Astrocyte of the hippocampus (primary cell): Measurements from ENCODE around the gene PIP4K2C.

Experiments
- DNase-seq: peaks from one replicate; pipeline ENCODE4 v3.0.0; 2011; ENCODE audit warnings: low read depth, low spot score

PIP4K2C gene

DNA sequence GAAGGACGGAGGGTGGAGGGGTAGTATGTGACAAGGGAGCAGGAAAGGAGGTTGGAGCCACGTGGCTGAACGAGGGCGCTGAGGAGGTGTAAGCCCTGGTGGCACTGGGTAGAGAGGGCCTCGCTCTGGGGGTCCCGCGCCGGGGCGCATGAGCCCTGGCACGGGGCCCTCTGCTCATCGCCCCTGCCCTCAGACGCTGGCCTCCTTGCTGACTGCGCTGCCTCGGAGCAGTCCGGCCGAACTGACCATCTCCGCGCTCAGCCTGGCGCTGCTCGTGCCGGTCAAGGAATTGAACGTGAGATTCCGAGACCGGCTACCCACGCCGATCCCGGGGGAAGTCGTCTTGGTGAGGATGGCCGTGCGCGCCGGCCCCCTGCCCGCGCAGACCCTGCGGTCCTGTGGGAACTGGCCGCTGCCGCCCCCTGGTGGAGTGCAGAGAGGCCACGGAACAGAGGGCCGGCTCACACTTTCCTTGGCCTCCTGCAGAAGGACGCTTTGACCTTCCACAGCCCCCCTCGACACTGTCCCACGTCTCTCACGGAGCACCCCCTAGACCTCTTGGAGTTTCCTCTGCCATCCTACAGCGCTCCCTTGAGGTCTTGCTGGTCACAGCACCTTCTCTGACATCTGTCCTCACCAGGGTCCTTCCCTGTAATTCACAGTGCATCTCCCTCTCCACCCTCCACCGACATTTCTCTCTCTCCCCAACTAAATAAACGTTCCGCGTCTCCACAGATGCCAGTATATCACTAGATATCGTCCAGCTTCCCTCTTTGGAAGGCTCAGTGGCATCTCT, 30.7 kb downstream of the PIP4K2C start:
- DNase-seq = peak; percentile 73

DNA sequence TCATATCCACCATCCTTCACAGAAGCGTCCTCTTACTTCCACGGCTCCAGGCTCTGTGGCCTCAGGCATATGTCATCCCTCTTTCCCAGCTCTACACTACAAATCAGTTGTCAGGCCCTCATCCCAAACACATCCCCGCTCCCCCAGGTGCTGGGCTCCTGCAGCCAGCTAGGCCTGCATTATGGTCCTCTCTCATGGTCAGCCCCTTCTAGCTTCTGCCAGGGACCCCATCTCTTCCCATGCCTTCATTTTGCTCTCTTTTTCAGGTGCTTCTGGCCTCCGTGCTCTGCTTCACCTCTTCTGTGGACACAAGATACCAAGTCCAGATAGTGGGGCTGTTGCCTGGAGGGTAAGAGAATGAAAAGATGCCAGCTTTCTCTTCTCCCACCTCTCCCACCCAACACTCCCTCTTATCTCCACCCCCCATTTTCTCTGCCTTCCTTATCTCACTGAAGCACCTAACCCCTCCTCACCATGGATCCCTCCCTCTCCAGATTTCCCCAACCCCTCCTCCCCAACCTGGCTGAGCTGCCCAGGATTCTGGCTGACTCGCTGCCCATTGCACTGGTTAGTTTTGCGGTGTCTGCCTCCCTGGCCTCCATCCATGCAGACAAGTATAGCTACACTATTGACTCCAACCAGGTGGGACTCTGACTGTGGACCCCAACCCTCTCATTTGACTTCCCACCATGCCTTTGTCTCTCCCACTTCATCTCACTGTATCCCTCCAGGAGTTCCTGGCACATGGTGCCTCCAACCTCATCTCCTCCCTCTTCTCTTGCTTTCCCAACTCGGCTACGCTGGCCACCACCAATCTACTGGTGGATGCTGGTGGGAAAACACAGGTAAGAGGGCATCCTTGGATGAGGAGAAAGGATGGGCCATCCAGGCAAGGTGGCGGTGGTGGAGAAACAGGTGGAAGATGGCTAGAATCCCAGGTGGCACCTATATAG, 31.6 kb downstream of the PIP4K2C start:
- DNase-seq = no peak

DNA sequence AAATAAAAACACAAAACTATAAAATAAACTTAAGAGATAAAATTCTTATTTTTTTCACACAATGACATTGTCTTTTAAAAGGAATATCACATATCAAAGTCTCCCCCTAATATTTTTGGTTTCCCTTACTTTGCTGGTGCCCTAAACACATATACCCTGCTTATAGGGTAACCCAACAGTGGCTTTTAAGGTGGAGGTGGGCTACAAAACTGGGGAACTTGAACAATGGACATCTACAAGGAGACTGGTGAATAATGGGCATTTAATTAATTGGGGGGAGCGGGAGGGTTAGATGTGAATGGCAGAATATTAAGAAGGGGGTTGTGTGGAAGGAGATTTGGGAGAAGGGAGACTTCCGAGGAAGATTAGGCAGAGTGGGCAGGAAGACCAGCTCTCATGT, 32.4 kb downstream of the PIP4K2C start:
- no peak for DNase-seq

DNA sequence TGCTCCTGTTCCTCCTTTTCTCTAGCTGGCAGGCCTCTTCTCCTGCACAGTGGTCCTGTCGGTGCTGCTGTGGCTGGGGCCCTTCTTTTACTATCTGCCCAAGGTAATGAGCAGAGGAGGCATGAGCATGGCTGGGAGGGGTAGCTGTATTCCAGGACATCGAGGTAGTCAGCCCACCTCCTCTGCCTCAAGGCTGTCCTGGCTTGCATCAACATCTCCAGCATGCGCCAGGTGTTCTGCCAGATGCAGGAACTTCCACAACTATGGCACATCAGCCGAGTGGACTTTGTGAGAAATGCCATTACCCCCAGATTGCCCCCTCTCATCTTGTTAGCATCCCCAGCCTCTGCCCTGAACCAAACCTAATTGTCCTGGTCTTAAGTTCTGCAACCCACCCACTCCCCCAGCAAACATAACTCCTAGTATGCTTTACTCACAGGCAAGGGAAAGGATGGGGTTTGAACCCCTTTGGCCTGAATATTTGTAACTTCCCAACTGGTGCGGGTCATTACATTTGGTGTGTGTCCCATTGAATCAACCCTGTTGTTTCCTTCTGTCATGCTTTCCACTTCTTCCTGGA, 32.9 kb downstream of the PIP4K2C start:
- DNase-seq = no peak

DNA sequence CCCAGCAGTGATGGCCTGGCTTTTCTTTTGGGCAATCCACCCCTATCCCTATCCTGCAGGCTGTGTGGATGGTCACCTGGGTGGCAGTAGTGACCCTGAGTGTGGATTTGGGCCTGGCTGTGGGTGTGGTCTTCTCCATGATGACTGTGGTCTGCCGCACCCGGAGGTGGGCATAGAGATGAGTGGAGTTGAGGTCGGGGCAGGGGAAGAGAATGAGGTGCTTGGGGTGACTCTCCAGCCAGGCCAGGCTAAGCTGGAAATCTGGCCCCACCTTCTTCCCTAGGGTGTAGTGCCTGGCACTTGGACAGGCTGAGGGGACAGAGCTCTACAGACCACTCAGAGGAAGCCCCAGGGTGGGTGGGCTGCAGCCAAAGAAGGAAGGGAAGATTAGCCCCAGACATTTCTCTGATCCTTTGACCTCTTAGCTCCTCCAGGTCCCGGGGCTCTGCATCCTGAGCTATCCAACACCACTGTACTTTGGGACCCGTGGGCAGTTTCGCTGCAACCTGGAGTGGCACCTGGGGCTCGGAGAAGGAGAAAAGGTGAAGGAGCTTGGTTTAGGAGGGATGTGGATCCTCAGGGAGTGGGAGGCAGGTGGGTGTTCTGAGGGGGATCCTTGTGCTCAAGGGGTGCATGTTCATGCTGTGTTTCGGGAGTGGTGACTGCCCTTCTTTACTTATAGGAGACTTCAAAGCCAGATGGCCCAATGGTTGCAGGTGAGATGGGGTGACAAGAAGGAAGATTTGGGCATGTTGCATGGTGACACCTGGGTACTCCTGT, 33.6 kb downstream of the PIP4K2C start:
- DNase-seq = no peak

DNA sequence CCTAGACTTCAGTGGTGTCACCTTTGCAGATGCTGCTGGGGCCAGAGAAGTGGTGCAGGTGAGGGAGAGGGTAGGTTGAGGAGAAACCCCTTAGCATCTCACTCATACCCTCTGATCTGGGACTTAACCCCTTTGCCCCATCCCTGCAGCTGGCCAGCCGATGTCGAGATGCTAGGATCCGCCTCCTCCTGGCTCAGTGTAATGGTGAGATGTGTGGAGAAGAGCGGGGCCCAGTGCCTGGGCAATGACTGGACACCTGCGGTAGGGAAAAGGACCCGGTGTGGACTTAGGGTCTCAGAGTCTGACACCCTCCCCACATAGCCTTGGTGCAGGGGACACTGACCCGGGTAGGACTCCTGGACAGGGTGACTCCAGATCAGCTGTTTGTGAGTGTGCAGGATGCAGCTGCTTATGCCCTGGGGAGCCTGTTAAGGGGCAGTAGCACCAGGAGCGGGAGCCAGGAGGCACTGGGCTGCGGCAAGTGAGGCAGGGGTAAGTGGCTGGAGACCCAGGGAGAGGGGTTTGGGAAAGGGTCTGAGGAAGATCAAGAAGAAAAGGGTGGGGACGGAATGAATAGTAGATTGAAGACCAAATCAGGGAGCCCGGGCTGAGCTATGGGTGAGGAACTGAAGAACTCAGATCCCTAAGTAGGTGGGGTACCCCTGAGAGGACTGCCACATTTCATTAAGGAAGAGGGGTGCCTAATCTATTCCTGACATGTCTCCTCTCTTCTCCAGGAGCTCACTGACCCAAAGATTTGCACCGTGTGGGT, 34.5 kb downstream of the PIP4K2C start:
- no peak for DNase-seq

DNA sequence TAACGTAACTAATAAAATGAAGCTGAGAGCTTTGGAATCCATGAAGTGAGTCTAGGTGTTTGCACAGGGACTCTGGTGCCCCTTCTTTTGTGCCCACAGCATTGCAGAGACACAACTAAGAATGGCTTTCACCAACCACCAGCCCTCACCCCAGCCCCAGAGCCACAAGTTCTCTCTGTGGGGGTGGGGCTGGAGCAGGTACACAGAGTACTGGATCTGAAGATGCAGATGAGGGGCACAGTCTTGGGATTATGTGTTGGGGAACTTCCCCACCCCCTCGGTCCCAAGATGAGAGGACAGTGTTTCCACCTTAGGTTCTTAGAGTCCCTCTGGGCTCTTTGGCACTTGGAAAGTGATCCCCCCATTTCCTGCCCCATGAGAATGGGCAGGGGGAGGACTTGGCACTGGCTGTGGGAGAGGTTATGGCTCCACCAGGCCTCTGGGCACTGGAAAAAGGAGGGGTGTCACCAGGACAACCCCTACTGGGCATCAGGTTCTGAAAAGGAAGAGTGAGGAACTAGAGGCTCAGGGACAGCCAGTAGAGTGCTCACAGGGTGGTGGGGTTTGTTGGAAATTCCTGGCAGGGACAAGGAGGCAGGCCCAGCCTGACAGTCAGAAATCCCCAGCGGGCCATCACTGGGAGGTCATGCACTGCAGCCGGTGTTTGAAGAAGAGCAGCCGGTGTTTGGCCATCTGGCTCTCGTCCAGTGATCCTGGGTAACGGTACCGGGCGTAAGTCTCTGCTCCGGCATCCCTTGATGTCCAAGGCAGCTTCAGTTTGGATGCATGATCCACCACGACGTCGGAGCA, 35.3 kb downstream of the PIP4K2C start:
- no peak for DNase-seq

DNA sequence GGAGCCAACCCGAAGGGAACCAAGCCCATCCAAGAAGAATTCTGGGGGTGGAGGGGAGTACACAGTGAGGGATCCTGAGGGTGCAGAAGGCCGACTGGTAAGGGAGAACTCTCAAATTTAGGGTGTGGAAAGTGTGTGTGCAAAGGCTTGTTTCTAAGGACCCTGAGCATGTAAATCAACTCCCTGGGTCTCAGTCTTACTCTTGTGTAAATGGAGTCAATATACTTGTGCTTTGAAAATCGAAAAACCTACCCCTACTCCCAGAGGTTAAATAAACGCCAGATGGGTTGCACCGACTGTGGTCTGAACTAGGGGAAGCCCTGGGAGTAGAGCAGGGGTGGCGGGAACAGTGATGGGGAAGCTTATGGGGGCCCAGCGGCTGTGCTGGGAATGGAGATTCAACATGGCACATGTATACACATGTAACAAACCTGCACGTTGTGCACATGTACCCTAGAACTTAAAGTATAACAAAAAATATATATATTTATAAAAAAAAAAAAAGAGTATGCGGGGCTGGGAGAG, 36.0 kb downstream of the PIP4K2C start:
- DNase-seq = no peak

DNA sequence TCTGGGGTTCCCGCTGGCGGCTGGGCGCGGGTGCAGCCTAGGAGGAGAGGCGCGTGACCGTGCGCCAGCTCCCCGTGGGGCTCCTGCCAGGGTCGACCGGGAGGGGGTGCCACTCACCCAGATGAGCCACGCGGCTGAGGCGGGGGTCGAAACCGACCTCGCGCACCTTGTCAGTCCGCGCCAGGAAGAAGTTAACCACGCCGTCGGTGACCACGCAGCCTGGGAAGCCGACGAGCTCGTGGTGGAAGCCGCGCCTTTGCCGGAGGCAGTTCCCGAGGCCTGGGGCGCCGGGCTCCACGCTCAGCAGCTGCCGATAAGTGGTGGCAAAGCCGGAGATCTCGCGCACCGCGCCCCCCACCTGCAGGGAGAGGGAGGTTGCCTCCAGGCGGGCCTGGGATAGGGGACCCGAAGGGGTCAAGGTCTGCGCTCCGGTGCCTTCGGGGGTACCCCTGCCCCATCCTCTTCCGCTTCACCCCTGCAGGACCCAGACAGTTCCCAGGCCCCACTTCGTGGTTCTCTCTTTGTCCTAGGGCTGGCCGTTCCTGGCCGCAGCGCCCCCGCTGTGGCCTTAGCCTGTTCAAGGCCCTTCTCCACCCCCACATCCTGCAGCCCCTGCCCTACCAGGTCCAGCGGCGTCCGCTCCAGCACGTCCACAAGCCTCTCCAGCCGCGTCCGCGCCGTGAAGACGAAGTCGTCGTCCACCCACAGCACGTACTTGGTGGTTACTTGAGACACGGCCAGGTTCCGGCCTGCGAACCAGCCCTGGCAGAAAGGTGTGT, 36.7 kb downstream of the PIP4K2C start:
- no peak for DNase-seq

DNA sequence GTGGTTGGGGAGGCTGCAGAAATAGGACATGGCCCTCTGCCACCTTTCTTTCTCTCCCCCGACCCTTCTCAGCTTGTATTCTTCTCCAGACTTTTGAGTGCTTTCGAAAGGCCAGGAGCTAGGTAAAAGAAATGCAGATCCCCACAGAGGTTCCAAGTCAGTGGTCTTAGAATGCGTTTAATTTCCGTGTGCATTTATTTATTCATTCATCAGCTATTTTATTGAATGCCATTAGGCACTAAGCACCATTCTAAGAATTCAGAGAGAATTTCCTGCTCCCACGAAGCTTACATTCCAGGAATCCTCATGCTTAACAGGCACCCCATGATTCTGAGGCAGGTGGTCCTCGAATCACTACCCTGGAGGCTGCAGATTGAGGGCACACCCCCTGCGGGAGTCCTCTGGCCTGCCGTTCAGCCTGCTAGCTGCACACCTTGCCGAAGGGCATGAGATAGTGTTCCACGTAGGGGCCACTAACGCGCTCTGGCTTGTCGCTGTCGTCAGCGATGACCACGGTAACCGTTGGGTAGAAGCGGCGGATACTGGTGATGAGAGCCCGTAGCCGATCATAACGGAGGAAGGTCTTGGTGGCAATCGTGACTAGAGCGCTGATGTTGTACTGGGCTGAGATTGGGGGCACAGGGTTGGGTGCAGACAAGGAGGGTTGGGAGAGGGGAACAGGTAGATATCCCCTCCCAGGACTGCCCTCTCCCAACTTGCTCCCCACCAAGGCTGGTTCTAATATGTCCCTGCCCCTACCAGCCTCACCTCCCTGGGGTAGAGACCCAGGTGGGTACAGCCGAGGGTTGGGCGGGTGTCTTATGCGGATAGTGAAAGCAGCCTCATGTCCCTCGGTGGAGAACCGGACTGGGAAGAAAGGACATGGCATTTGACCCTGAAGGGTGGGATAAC, 37.5 kb downstream of the PIP4K2C start:
- no peak for DNase-seq

DNA sequence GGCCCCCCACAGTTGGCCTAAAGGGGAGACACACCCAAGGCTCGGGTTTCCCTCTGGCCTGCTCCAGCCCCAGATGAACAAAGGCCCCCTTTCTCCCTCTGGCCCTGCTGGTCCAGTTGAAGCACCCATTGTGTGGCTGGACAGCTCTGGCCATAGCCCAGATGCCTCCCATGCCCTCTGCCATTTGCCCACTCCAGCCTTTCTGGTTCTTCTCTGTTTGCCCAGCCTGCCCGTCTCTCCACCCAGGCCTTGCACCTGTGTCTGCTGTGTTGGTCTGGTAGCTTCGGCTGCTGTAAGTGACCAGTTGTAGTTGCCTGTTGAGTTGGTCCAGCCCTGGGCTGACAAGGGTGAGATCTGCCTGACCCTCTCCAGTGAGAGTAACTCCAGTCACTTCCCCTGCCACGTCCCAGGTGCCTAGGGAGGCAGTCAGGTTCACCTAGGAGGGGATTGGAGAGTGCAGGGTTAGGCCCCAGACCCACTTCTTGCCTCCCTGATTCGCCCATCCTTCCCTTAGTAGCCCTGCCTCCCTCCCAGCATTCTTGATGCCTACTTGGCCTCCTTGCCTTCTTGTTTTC, 39.0 kb downstream of the PIP4K2C start:
- DNase-seq = no peak

DNA sequence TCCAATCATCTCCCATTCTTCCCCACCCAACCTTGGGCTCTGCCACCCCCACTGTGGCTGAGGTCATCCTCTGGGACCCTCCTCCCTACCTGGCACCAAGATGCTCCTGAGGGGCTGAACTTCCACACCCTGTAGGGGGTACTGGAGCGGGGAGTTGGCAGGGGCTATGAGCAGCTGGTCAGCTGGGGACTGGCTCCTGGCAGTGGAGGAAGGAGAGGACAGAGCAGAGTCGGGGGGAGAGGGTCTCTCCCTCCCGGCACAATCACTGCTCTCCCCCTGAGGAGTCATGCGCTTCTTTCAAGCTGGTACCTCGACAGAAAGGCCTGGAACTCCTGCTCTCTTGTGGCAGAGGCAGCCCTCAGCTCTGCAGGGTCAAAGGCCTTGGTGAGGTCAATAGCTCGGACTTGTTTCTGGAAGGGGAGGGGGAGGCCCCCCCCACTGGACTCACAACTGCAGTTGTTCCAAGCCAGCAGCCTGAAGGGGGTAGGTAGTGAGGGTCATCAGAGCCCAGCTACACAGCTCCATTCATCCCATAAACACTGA, 40.0 kb downstream of the PIP4K2C start:
- DNase-seq = no peak

DNA sequence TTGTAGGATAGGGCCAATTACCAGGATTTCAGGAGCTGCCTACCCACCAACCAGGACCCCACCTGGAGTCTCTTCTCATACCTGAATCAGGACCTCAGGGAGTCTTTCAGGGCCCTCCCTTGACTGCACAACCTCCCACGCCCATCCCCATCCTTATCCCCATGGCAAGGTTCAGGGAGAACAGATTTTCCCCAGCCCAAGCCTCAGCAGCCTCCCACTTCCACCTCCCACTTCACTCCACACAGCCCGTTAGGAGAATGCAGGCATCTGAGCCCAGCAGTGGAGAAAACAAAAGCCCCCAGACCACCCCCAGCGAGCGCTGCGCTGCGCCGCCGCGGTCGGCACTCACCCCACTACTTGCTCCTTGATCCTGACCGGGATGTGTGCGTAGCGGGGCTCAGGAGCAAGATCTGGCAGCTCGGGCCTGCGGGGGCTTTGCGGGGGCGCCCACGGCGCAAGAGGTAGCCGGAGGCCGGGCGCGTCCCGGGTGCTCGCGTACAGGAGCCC, 40.6 kb downstream of the PIP4K2C start:
- DNase-seq = no peak

DNA sequence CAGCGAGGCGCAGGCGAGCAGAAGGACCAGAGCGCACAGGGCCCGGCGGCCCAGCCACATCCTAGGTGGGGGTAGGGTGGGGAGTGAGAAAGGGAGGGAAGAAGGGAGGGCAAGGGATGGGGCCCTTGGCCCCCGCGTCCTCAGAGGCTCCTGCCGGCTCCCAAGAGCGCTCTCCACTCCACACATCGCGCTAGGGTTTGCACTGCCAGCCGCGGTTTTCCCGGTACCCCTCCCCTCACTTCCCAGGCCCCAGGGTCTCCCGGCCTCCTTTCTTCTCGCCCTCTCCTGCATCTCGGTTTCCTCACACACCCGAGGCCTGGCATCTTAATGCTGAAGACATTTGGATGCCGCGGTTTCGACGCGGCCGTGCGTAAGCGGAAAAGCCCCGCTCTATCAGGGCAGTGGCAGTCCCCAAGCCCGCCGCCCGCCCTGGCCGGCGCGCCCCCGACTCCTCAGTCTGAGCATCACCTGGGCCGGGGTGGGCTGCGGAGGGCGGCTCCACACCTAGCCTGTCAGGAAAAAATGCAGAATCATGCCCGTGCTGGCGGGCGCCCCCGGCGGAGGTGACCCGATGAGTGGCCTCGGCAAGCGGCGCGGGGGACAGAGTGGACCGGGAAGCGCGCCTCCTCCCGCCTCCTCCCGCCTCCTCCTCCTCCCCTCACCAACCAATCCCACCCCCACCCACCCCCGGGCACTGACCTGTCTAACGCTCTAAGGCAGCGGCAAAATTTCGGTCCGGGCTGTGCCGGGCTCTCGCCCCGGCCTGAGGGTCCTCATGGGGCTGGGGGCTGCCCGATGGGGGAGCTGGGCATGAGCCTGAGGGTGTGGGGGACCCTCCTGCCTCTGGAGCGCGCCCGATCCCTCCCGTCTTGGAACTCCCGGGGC, 41.3 kb downstream of the PIP4K2C start:
- DNase-seq = peak; percentile 51

DNA sequence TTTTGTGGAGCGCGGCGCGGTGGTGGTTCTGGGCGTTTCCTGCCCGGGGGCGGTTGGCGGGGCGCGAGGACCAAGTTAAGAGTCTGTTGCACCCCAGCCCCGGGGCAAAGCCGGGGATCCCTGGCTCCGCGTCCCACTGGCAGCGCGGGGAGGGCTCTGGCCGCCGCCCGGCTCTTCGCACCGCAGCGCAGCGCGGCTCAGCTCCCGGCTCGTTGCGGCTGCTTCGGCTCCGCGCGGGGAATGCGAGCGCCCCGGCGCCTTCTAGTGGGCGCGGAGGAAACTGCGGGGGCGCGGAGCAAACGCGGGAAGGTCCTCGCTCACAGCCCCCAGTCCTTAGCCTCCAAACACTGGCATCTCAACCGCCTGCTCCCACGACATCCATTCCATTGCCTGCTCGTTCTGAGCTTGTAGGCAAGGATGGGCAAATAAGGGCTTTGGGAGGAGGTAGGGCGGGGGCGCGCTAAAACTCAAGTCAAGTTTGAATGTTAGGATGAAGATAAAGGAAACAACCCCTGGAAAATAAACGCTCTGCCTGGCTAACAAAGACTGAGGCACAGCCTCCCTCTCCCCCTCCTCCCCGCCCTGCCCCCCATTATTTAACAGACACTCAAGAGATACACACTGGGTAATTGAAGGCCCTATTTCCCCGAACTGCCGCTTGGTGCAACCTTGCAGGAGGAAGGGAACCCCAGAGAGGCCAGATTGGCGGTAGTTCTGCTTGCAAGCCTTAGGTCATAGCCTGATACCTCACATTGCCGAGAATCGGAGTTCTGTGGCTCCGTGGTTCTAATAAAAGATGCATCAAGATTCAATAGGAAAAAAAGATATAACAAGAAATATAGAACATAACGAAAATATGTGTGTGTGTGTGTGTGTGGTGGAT, 42.2 kb downstream of the PIP4K2C start, which contains the start of gene B4GALNT1:
B4GALNT1 (minus strand) TSS at position 244 of the 883 bp plus-strand sequence. CDS start 1,069 bp downstream, outside the sequence.
- DNase-seq = peak; percentile 87
